T-cell (primary cell): ENCODE data around the gene VWA3A. TPM values are rescaled to one million over a fixed set of nuclear protein-coding genes. Genes with fewer than 3 reads are reported as not detected.
"Not testable (repeated sequence)": the region's sequence is repeated elsewhere in the genome, so short reads cannot be mapped to it uniquely, and the experiment has no call there.

Experiments used
- ATAC-seq, 4 experiments: fragments of 200-7000 bp in 3 of 4; fragments of 150-1000 bp in 1 of 4; cut with Tn5 transposase; replicated peaks in 1 of 4; 1 replicate in 3 of 4; 2 replicates in 1 of 4; pipeline ENCODE4 v1.10.0; 2021; ENCODE audit warnings: moderate library complexity in 3 of 4, mild to moderate bottlenecking in 2 of 4, moderate number of reproducible peaks in 1 of 4
- CTCF ChIA-PET, 2 donors: fragments of 300-600 bp; sonication (Branson Sonifier 250); formaldehyde crosslinking; loops; one replicate each; lab custom pipeline; 2022; ENCODE audit warnings: antibody characterized with exemption in 2 of 2; lab: Charles Lee
- POLR2A ChIA-PET, 2 donors: fragments of 300-600 bp; sonication (Branson Sonifier 250); formaldehyde crosslinking; loops; one replicate each; lab custom pipeline; 2022; ENCODE audit warnings: antibody characterized with exemption in 2 of 2; lab: Charles Lee
- DNase-seq, 35 experiments: peaks; one replicate each; pipeline versions ENCODE4 v3.0.0 to v3.0.0-alpha.2; 2013 to 2023
- H3K27ac ChIP-seq: one replicate; pipeline ENCODE4 v1.5.1; 2013; ENCODE audit warnings: low read length
- H3K27me3 ChIP-seq, 2 experiments: replicated peaks in 1 of 2; 1 replicate in 1 of 2; 2 replicates in 1 of 2; pipeline versions ENCODE4 v1.6.1 to v1.7.0; 2013; ENCODE audit warnings: low read length in 1 of 2, mixed read lengths in 1 of 2; ENCODE audit not compliant: control insufficient read depth in 2 of 2, insufficient read depth in 2 of 2; ENCODE audit errors: extremely low read depth in 1 of 2
- H3K36me3 ChIP-seq, 2 donors: 1 replicate in 1 of 2; 2 replicates in 1 of 2; pipeline versions ENCODE4 v1.6.1 to v1.7.0; 2013; ENCODE audit warnings: low read length in 1 of 2; ENCODE audit not compliant: control insufficient read depth in 2 of 2, insufficient read depth in 1 of 2; ENCODE audit errors: extremely low read depth in 1 of 2
- H3K4me1 ChIP-seq, 2 experiments: 1 replicate in 1 of 2; 2 replicates in 1 of 2; pipeline versions ENCODE4 v1.6.1 to v1.7.0; 2013; ENCODE audit warnings: low read length in 2 of 2, mixed read lengths in 1 of 2; ENCODE audit not compliant: insufficient read depth in 2 of 2, control insufficient read depth in 1 of 2; ENCODE audit errors: extremely low read depth in 1 of 2
- H3K4me3 ChIP-seq, 2 donors: 1 replicate in 1 of 2; 2 replicates in 1 of 2; pipeline versions ENCODE4 v1.5.1 to v1.7.0; 2013; ENCODE audit warnings: mild to moderate bottlenecking in 2 of 2, low read length in 1 of 2, moderate library complexity in 1 of 2; ENCODE audit not compliant: control insufficient read depth in 1 of 2; ENCODE audit errors: extremely low read depth in 1 of 2
- H3K9me3 ChIP-seq: 2 replicates; pipeline ENCODE4 v1.7.0; 2013
- H3K27ac Mint-ChIP-seq, 2 donors: one replicate each; pipeline ENCODE4 v1.8.0; 2020 to 2021; ENCODE audit warnings: mild to moderate bottlenecking in 2 of 2, mixed read lengths in 2 of 2
- H3K27me3 Mint-ChIP-seq, 2 donors: one replicate each; pipeline ENCODE4 v1.8.0; 2021 to 2022; ENCODE audit warnings: mixed read lengths in 2 of 2
- H3K36me3 Mint-ChIP-seq: one replicate; pipeline ENCODE4 v1.8.0; 2021; ENCODE audit warnings: mixed read lengths
- H3K4me1 Mint-ChIP-seq, 3 donors: one replicate each; pipeline ENCODE4 v1.8.0; 2020 to 2022; ENCODE audit warnings: mixed read lengths in 3 of 3, mild to moderate bottlenecking in 1 of 3
- H3K4me3 Mint-ChIP-seq, 3 donors: one replicate each; pipeline ENCODE4 v1.8.0; 2020 to 2022; ENCODE audit warnings: mild to moderate bottlenecking in 3 of 3, mixed read lengths in 3 of 3, moderate library complexity in 3 of 3
- H3K9me3 Mint-ChIP-seq, 3 donors: one replicate each; pipeline ENCODE4 v1.8.0; 2020 to 2022; ENCODE audit warnings: mixed read lengths in 3 of 3
- WGBS: methylation state at CpG from one replicate; pipeline ENCODE4 v1.1.5; 2013; ENCODE audit warnings: missing lambda C conversion rate; ENCODE audit not compliant: insufficient coverage; 5-methylcytosine and 5-hydroxymethylcytosine counted together
- total RNA-seq, 35 experiments: library from RNA in 6 of 35; stranded (reverse) in 6 of 35; fragments of 120-200 nt in 1 of 35; gene quantifications; one replicate each; pipeline versions ENCODE4 v1.2.1 to v1.2.4 and lab custom pipeline; 2013 to 2026

The VWA3A gene, protein sequence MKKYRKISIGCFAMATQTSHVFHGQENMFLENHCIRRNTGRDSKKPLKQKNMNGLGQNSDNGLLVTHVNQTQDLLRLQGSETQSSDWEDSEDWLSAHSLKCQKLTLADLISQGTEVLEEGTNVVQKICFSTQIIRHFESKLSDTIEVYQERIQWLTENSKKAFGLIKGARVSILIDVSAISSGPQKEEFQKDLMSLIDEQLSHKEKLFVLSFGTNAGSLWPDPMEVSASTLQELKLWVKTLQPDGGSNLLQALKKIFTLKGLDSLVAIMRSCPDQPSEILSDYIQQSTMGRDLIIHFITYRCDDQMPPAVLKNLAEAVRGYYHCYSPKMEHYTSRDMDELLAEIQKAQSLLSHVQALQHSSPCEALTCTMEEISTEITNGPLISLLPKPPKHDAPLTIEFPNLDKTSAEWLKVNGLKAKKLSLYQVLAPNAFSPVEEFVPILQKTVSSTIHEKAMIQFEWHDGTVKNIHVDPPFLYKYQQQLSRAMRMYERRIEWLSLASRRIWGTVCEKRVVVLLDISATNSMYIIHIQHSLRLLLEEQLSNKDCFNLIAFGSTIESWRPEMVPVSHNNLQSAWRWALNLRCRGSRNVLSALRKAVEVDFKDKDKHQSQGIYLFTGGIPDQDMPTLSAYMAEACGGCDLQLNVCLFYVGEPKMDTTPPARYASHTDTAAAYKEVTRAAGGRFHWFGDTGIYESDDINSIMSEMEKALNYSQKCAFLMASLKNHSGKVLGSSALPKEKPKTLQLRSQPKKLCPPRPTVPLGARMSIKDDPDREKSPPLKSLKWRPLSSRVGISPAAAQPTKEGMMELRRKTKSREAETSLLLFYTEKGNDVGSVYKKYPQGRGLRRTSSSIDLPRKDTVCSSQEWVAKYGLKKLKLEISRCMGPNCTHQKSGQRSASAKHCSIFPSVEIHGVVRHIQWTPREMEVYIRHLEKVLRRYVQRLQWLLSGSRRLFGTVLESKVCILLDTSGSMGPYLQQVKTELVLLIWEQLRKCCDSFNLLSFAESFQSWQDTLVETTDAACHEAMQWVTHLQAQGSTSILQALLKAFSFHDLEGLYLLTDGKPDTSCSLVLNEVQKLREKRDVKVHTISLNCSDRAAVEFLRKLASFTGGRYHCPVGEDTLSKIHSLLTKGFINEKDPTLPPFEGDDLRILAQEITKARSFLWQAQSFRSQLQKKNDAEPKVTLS
- total RNA-seq (under 1 TPM; 0.10 to 0.50 (median 0.32) TPM), total RNA-seq (lab: John Stamatoyannopoulos, UW) (0.05 to 1.3 (median 0.45) reads per million in 29 experiments)
- 0.09 TPM for total RNA-seq (2013)

DNA sequence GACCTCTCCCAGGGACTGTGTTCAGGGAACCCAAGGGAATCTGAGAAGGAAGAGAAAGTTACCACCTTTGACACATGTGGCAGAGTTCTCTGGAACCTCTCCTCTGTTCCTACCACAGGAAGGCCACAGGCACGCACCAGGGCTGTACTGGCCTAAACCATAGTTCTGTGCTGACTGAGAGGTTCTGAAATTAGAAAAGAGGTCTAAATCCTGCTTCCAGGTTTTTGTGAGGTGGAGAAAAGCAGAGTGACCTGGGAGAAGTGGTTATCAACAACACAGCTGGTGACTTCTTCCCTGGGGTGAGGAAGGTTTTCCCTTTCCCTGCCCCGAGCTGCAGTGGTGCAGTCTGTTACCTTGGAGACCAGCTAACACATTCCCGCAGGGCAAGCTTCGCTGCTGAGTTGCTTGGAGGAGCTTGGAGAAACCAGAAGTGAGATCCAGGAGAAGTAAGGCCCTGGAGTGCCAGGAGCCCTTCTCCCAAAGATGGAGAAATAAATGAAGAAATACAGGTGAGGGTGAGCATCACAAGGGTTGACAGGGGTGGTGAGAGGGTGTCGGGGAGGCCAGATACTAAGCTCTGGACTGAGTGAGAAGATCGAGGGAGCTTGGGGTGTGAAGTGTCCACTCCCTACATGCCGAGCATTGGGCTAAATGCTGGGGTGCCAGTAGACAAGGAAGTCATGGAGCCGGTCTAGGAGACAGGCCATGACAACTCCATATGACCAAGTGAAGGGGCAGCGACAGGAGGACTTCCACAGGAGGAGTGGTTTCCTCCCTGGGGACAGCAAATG is at the start of gene VWA3A:
TSS of gene VWA3A (plus strand) at position 399 of the 791 bp plus-strand sequence. CDS start at position 496, 97 bp downstream.
- H3K4me3 ChIP-seq = no peak within 1 kb of the TSS
- H3K36me3 ChIP-seq = no peaks in the 10 kb centered on the region
- Mint-ChIP-seq H3K27ac (no peak within 1 kb of the TSS), H3K9me3 (no peaks in the 10 kb centered on the region), H3K4me1 (no peaks in the 10 kb centered on the region), H3K36me3 (peaks cover 2% of the 10 kb centered on the region), H3K4me3 (no peak within 1 kb of the TSS), H3K27me3 (peaks cover 11 to 12% of the 10 kb centered on the region in 2 donors)
- no peaks in the 10 kb centered on the region for H3K9me3 ChIP-seq
- H3K27ac ChIP-seq = no peak within 1 kb of the TSS
- no peak for DNase-seq
- CTCF ChIA-PET = no interaction called here
- POLR2A ChIA-PET = no interaction called here
- no CpG with 5 or more reads among the region's 9 CpGs for WGBS
- no peak for ATAC-seq
- H3K4me1 ChIP-seq = no peaks in the 10 kb centered on the region
- H3K27me3 ChIP-seq = peaks cover 0 to 12% of the 10 kb centered on the region in 2 experiments

DNA sequence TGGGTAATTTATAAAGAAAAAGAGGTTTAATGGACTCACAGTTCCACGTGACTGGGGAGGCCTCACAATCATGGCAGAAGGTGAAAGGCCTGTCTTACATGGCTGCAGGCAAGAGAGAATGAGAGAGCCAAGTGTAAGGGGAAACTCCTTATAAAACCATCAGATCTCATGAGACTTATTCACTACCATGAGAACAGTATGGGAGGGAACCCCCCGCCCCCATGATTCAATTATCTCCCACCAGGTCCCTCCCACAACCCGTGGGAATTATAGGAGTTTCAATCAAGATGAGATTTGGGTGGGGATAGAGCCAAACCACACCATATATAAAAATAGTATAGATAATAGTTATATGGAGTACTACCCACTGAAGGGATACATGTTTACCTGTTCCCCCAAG is 48.5 kb upstream of the VWA3A start:
- H3K4me3 ChIP-seq, H3K4me1 ChIP-seq, H3K9me3 ChIP-seq, H3K36me3 ChIP-seq, H3K9me3 Mint-ChIP-seq, POLR2A ChIA-PET, H3K4me3 Mint-ChIP-seq, H3K27ac ChIP-seq, DNase-seq, H3K4me1 Mint-ChIP-seq, H3K27ac Mint-ChIP-seq, CTCF ChIA-PET, H3K36me3 Mint-ChIP-seq, H3K27me3 Mint-ChIP-seq, ATAC-seq, H3K27me3 ChIP-seq: not testable (repeated sequence)
- WGBS = no CpG with 5 or more reads among the region's 3 CpGs

DNA sequence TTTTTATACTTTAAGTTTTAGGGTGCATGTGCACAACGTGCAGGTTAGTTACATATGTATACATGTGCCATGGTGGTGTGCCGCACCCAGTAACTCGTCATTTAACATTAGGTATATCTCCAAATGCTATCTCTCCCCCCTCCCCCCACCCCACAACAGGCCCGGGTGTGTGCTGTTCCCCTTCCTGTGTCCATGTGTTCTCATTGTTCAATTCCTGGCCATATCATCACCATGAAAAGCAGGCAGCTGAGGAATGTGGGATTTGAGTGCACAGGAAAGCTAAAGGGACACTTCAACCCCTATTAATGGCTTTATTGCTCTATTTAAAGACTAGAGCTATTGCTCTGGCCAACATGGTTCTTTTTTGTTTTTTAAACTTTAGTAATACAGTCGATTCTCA is 46.5 kb upstream of the VWA3A start:
- H3K27ac ChIP-seq, H3K4me1 Mint-ChIP-seq, H3K9me3 ChIP-seq, H3K36me3 Mint-ChIP-seq, CTCF ChIA-PET, POLR2A ChIA-PET, H3K36me3 ChIP-seq, H3K9me3 Mint-ChIP-seq, ATAC-seq, H3K27ac Mint-ChIP-seq, H3K4me3 Mint-ChIP-seq, H3K27me3 ChIP-seq, DNase-seq, H3K4me1 ChIP-seq, H3K27me3 Mint-ChIP-seq, H3K4me3 ChIP-seq: not testable (repeated sequence)
- WGBS = no CpG with 5 or more reads among the region's 5 CpGs

DNA sequence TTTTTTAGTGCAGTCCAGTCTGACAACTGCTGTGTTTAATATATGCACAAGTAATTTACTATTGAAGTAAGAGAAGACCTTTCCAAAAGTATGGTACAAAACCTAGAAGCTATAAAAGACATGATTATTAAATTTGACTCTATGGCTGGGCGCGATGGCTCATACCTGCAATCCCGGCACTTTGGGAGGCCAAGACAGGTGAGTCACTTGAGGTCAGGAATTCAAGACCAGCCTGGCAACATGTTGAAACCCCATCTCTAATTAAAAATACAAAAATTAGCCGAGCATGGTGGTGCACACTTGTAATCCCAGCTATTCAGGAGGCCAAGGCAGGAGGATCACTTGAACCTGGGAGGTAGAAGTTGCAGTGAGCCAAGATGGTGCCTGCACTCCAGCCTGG is 41.4 kb upstream of the VWA3A start:
- CTCF ChIA-PET = interaction anchor here in 1 of 2 donors (0.7 kb wide), 1 partner anchor 137 kb away, joined by 5 read pairs; no protein-coding TSS in a partner anchor
- POLR2A ChIA-PET = interaction anchor here in 1 of 2 donors (0.6 to 0.7 kb wide), 2 partner anchors 42 to 450 kb away, joined by 8 to 9 read pairs; no protein-coding TSS in a partner anchor
- Histone ChIP-seq H3K4me3 (no peak overlapping the region), H3K27ac (no peak overlapping the region), H3K9me3 (no peaks in the 10 kb centered on the region), H3K4me1 (peaks cover 3 to 4% of the 10 kb centered on the region in 2 experiments), H3K36me3 (no peaks in the 10 kb centered on the region), H3K27me3 (no peaks in the 10 kb centered on the region)
- Mint-ChIP-seq H3K36me3 (no peaks in the 10 kb centered on the region), H3K4me3 (no peak overlapping the region), H3K27me3 (no peaks in the 10 kb centered on the region), H3K4me1 (peaks cover 6 to 15% (median 12%) of the 10 kb centered on the region in 3 donors), H3K27ac (no peak overlapping the region), H3K9me3 (no peaks in the 10 kb centered on the region)
- whole genome bisulfite sequencing = no CpG with 5 or more reads among the region's 4 CpGs
- ATAC-seq (no peak), DNase-seq (no peak)

DNA sequence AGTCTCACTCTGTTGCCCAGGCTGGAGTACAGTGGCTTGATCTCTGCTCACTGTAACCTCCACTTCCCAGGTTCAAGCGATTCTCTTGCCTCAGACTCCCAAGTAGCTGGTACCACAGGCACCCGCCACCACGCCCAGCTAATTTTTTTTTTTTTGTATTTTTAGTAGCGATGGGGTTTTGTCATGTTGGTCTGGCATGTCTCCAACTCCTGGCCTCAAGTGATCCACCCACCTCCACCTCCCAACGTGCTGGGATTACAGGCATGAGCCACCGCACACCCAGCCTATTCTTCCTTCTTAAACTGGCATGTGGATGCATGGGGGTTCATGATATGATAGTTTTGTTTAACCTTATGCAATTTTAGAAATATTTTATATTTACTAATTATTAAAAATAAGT is 39.4 kb upstream of the VWA3A start:
- Mint-ChIP-seq H3K9me3 (no peaks in the 10 kb centered on the region), H3K4me1 (peaks cover 13 to 15% (median 14%) of the 10 kb centered on the region in 3 donors), H3K27ac (no peak overlapping the region), H3K4me3 (no peak overlapping the region), H3K36me3 (peaks cover 4% of the 10 kb centered on the region), H3K27me3 (no peaks in the 10 kb centered on the region)
- ChIA-PET CTCF (no interaction called here), POLR2A (no interaction called here)
- ATAC-seq (no peak), DNase-seq (no peak)
- Histone ChIP-seq H3K4me1 (peaks cover 3 to 4% of the 10 kb centered on the region in 2 experiments), H3K27ac (no peak overlapping the region), H3K36me3 (no peaks in the 10 kb centered on the region), H3K27me3 (no peaks in the 10 kb centered on the region), H3K9me3 (no peaks in the 10 kb centered on the region), H3K4me3 (no peak overlapping the region)
- WGBS = no CpG with 5 or more reads among the region's 6 CpGs
